Astrocyte (in vitro differentiated cells and primary cell): ENCODE results near the gene MTRR. TPM values are rescaled to one million over a fixed set of nuclear protein-coding genes. Genes with fewer than 3 reads are reported as not detected.

Source experiments
- DNase-seq: peaks from one replicate; pipeline ENCODE4 v3.0.0-alpha.2; 2010; ENCODE audit warnings: low read depth
- FAIRE-seq: peaks from 2 replicates; lab custom pipeline; 2011; peaks lifted over from hg19 to GRCh38; lab: Jason Lieb, UNC
- H2AFZ ChIP-seq: 2 replicates; pipeline ENCODE4 v1.6.0; 2012; ENCODE audit warnings: low read depth, low read length, inconsistent platforms
- H3K27ac ChIP-seq: 2 replicates; pipeline ENCODE4 v1.5.1; 2011; ENCODE audit warnings: low read depth, low read length, inconsistent platforms
- H3K27me3 ChIP-seq: 2 replicates; pipeline ENCODE4 v1.6.0; 2011; ENCODE audit warnings: low read length, inconsistent platforms; ENCODE audit not compliant: insufficient read depth
- H3K36me3 ChIP-seq: 2 replicates; pipeline ENCODE4 v1.5.1; 2011; ENCODE audit warnings: low read length, inconsistent platforms; ENCODE audit not compliant: insufficient read depth
- H3K4me1 ChIP-seq: 2 replicates; pipeline ENCODE4 v1.5.1; 2011; ENCODE audit warnings: low read length, inconsistent platforms; ENCODE audit not compliant: insufficient read depth
- H3K4me2 ChIP-seq: 2 replicates; pipeline ENCODE4 v1.6.0; 2012; ENCODE audit warnings: low read length, inconsistent platforms
- H3K4me3 ChIP-seq: 2 replicates; pipeline ENCODE4 v1.5.1; 2011; ENCODE audit warnings: low read depth, mild to moderate bottlenecking, low read length, inconsistent platforms; ENCODE audit not compliant: insufficient read depth
- H3K79me2 ChIP-seq: 2 replicates; pipeline ENCODE4 v1.6.0; 2012; ENCODE audit warnings: mild to moderate bottlenecking, low read length, inconsistent platforms; ENCODE audit not compliant: insufficient read depth
- H3K9ac ChIP-seq: 2 replicates; pipeline ENCODE4 v1.6.0; 2012; ENCODE audit warnings: mild to moderate bottlenecking, low read length, inconsistent platforms
- H3K9me3 ChIP-seq: 2 replicates; pipeline ENCODE4 v1.5.1; 2012; ENCODE audit warnings: low read depth, mild to moderate bottlenecking, low read length, inconsistent platforms; ENCODE audit not compliant: insufficient read depth
- H4K20me1 ChIP-seq: 2 replicates; pipeline ENCODE4 v1.6.0; 2012; ENCODE audit warnings: low read length, inconsistent platforms; ENCODE audit not compliant: insufficient read depth
- H3K27ac Mint-ChIP-seq: one replicate; pipeline ENCODE4 v1.8.0; 2021; ENCODE audit warnings: mild to moderate bottlenecking, mixed read lengths; ENCODE audit not compliant: unreplicated experiment
- H3K27me3 Mint-ChIP-seq: one replicate; pipeline ENCODE4 v1.8.0; 2021; ENCODE audit warnings: low read depth, mixed read lengths; ENCODE audit not compliant: unreplicated experiment
- H3K36me3 Mint-ChIP-seq: one replicate; pipeline ENCODE4 v1.8.0; 2021; ENCODE audit warnings: low read depth, mixed read lengths; ENCODE audit not compliant: unreplicated experiment
- H3K4me1 Mint-ChIP-seq: one replicate; pipeline ENCODE4 v1.8.0; 2021; ENCODE audit warnings: low read depth, mixed read lengths; ENCODE audit not compliant: unreplicated experiment
- H3K4me3 Mint-ChIP-seq: one replicate; pipeline ENCODE4 v1.8.0; 2021; ENCODE audit warnings: mild to moderate bottlenecking, moderate library complexity, mixed read lengths; ENCODE audit not compliant: unreplicated experiment
- H3K9me3 Mint-ChIP-seq: one replicate; pipeline ENCODE4 v1.8.0; 2021; ENCODE audit warnings: mild to moderate bottlenecking, mixed read lengths; ENCODE audit not compliant: unreplicated experiment
- CTCF ChIP-seq: IDR thresholded peaks from 2 replicates; pipeline ENCODE4 v1.5.1; 2011; ENCODE audit warnings: low read depth, mild to moderate bottlenecking, inconsistent platforms, low read length, moderate library complexity; ENCODE audit not compliant: insufficient read depth
- EZH2 ChIP-seq: IDR thresholded peaks from 2 replicates; pipeline ENCODE4 v1.6.1; 2012; ENCODE audit warnings: mild to moderate bottlenecking, low read length, inconsistent platforms; ENCODE audit not compliant: insufficient read depth
- total RNA-seq: library from RNA; stranded (reverse); gene quantifications from 2 replicates; pipeline ENCODE4 v1.2.1, GENCODE V29; 2021

The MTRR gene
- total RNA-seq, 1 donor from 2014 or later: 32.2 TPM

GRCh38 chr5:7842531-7842930 is 26.4 kb upstream of the MTRR start:
- Histone ChIP-seq H3K9me3 (no peaks in the 10 kb centered on the region), H3K27me3 (no peaks in the 10 kb centered on the region), H3K79me2 (no peaks in the 10 kb centered on the region), H3K36me3 (no peaks in the 10 kb centered on the region), H3K4me1 (no peaks in the 10 kb centered on the region), H3K27ac (no peak overlapping the region), H3K9ac (no peak overlapping the region), H2AFZ (no peak overlapping the region), H3K4me2 (no peak overlapping the region), H3K4me3 (no peak overlapping the region), H4K20me1 (no peaks in the 10 kb centered on the region)
- no peak for TF ChIP-seq CTCF
- FAIRE-seq (no peak), DNase-seq (no peak)
- no peak overlapping the region for H3K27ac Mint-ChIP-seq
- peaks cover 3% of the 10 kb centered on the region for H3K9me3 Mint-ChIP-seq
- no peaks in the 10 kb centered on the region for H3K27me3 Mint-ChIP-seq
- H3K36me3 Mint-ChIP-seq: no peaks in the 10 kb centered on the region
- H3K4me3 Mint-ChIP-seq: no peak overlapping the region
- H3K4me1 Mint-ChIP-seq: peaks cover 6% of the 10 kb centered on the region

DNA sequence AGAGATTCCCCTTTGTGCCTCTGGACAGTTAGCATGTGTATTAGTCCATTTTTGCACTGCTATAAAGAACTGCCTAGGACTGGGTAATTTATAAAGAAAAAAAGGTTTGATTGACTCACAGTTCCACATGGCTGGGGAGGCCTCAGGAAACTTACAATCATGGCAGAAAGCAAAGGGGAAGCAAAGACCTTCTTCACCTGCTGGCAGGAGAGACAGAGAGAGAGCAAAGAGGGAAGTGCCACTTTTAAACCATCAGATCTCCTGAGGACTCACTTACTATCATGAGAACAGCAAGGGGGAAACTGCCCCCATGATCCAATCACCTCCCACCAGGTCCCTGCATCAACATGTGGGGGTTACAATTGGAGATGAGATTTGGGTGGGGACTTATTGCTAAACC is 24.0 kb upstream of the MTRR start:
- no peak overlapping the region for H3K4me2 ChIP-seq
- peaks cover 3% of the 10 kb centered on the region for H3K9me3 Mint-ChIP-seq
- no peaks in the 10 kb centered on the region for H3K9me3 ChIP-seq
- FAIRE-seq: no peak
- H2AFZ ChIP-seq: no peak overlapping the region
- peaks cover 3% of the 10 kb centered on the region for H3K27me3 ChIP-seq
- H3K4me3 Mint-ChIP-seq: no peak overlapping the region
- no peak overlapping the region for H3K27ac ChIP-seq
- H3K4me3 ChIP-seq: no peak overlapping the region
- no peak overlapping the region for H3K9ac ChIP-seq
- H4K20me1 ChIP-seq: no peaks in the 10 kb centered on the region
- H3K27ac Mint-ChIP-seq: no peak overlapping the region
- H3K27me3 Mint-ChIP-seq: peaks cover 17% of the 10 kb centered on the region
- peaks cover 6% of the 10 kb centered on the region for H3K4me1 Mint-ChIP-seq
- TF ChIP-seq EZH2 (no peak), CTCF (no peak)
- no peaks in the 10 kb centered on the region for H3K4me1 ChIP-seq
- H3K36me3 Mint-ChIP-seq: no peaks in the 10 kb centered on the region
- no peak for DNase-seq
- H3K79me2 ChIP-seq: no peaks in the 10 kb centered on the region
- no peaks in the 10 kb centered on the region for H3K36me3 ChIP-seq

DNA sequence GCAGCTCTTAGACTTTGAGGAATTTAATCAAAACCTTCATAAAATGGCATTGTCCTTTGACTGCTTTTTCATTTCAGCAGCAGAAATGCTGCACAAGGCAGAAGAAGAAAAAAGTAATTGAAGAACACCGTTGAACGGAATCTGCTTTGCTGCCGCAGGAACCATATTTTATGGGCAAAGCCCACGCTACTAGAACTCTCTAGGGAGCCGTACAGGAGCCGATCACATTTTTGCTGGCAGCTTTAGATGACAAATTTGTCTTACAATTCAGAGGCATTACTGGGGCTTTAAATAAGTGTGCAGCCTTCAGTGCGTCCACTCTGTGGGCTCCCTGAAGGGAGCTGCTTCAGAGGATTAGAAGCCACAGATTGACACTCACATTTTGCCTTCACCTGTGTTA is 23.4 kb upstream of the MTRR start:
- TF ChIP-seq EZH2 (no peak), CTCF (no peak)
- Histone ChIP-seq H3K4me1 (no peaks in the 10 kb centered on the region), H3K79me2 (no peaks in the 10 kb centered on the region), H3K9ac (no peak overlapping the region), H3K4me2 (no peak overlapping the region), H3K27ac (no peak overlapping the region), H3K27me3 (peaks cover 3% of the 10 kb centered on the region), H3K36me3 (no peaks in the 10 kb centered on the region), H3K4me3 (no peak overlapping the region), H3K9me3 (no peaks in the 10 kb centered on the region), H2AFZ (no peak overlapping the region), H4K20me1 (no peaks in the 10 kb centered on the region)
- Mint-ChIP-seq H3K36me3 (no peaks in the 10 kb centered on the region), H3K27ac (no peak overlapping the region), H3K4me3 (no peak overlapping the region), H3K4me1 (peaks cover 6% of the 10 kb centered on the region), H3K9me3 (peaks cover 3% of the 10 kb centered on the region), H3K27me3 (peaks cover 17% of the 10 kb centered on the region)
- no peak for FAIRE-seq
- DNase-seq: no peak
